GM19397 (cell line): ENCODE results near the gene KCNMB2.

ENCODE experiments used
- ATAC-seq: cut with Tn5 transposase; IDR thresholded peaks from one replicate; pipeline ENCODE4 v1.9.1; 2021; ENCODE audit warnings: mild to moderate bottlenecking, moderate library complexity; ENCODE audit not compliant: unreplicated experiment

The KCNMB2 gene

DNA sequence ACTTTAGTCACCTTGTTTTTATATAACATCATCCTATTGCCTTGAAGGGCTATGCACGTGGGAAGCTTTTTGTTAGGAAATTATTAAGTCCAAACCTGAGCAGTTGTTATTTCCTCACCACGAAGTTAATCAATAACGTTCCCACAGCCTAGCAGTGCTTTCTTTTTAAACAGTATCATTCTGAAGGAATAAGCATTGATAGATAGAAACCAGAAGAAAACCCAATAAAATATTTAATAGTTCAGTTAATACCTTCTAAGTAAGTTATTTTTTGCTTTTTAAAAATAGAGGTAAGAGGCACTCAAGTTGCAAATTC, 149.3 kb downstream of the KCNMB2 start:
- no peak for ATAC-seq

DNA sequence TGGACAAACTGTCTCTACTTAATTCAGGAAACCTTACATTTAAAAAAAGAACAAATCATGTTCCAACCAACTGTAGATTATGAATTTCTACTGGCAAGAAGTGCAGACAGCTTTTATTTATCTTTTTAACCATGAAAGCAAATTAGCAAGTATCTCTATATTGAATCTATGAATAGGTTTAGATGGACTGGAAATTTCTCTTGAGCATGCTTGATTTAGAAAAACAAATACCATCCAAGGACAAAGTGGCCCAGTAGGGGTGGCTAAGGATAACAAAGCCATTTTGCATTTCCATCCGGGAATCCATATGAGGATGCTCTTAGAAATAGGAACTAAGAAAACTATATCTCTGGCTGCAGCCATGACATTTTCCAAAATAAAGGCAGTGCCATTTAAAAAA, 150.6 kb downstream of the KCNMB2 start:
- ATAC-seq = no peak

DNA sequence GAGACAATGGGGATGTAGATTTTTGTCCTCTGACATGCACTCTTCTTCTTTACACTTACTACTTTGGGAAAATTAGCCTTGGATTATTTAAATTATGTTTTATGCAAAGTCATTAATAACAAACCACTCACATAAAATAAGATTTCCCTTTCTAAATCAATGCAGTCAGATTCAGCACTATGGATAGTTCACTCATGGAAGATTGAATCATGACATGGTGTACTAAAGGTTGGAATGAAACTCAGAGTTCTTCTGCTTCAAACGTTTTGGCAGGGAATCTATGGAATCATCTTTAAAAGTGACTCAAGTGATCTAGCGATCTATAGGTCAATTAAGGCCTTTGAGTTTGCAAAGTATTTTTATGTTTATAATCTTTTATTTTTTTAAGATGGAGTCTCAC, 154.3 kb downstream of the KCNMB2 start:
- no peak for ATAC-seq

- ATAC-seq = no peak
These were observed 163.1 kb downstream of the KCNMB2 start for GRCh38 chr3:178699364-178699763.

GRCh38 chr3:178699810-178700209, 163.6 kb downstream of the KCNMB2 start:
- no peak for ATAC-seq

- ATAC-seq = no peak
These were observed 167.2 kb downstream of the KCNMB2 start for GRCh38 chr3:178703268-178703975.

DNA sequence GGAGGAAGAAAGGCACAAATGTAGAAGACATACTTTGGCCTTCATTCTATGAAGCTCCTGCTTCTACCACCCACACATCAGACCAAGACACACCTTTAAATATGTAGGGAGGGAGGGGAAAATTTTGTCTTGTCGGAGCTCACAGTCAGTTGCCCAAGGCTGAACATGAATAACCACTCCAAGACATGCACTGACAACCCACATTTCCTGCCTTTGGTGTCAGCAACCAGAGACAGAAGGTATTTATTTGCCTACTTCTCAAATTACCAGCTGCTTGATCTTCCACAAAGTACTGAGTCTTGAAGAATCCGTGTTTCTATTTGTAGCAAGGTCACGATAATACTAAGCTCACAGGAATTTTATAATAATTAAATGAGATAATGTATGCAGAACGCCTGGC, 169.7 kb downstream of the KCNMB2 start:
- no peak for ATAC-seq

- ATAC-seq = no peak
These were observed 170.2 kb downstream of the KCNMB2 start for GRCh38 chr3:178706411-178706810.

GRCh38 chr3:178707311-178708031, 171.2 kb downstream of the KCNMB2 start:
- ATAC-seq = peak; percentile 57

DNA sequence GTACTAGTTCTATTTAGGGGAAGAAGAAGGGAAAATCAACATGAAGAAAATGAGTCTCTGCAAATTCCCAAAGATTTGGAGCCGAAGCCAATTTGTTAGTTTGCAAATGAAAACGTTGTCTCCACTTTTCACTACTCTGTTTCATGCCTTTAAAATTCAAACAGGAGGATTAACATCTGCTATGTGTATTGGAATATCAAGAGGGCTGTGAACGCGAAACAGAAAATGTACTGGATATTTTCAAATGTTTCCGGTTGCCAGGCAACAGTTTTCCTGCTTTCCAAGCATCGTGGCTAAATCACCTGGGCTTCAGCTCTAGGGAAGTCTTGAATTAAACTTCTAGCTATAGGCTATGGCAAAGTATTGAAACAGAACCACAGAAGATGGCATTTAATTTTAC, 172.8 kb downstream of the KCNMB2 start:
- no peak for ATAC-seq

DNA sequence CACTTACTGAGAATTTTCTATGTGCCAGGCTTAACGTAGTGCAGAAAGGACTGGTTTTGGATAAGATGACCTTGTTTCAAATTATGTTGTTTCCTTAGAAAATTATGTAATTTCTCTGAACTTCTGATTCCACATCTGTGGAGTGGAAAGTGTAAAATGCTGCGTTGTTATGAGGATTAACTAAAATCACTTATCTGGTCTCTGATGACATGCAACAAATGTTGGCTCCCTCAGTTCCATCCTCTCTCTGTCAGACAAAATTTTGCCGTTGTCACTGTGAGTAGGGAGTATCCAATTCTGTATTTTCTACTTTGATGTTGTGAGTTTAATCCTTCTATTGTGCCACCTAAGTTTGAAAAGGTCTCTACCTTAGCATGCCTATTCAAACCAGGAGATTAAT, 175.5 kb downstream of the KCNMB2 start:
- ATAC-seq = no peak

DNA sequence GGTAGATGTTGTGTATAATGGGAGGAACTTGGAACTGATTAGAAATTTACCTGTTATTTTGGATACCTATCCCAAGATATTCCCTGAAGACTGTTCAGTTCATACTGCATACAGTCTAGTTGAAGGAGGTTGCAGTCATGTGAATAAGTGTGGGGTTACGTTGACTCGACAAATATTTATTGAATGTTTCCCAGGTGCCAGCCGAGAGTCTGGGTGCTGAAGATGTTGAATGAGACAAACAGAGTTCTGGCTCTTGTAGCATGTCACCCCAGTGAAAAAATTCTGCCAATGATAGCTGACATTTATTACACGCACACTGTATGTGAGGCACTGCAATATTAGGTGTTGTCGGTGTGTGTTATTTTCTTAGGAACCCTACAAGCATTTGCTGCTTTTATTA, 176.0 kb downstream of the KCNMB2 start:
- ATAC-seq = no peak

- ATAC-seq = no peak
These were observed 178.9 kb downstream of the KCNMB2 start for GRCh38 chr3:178714925-178715832.

- ATAC-seq = no peak
These were observed 182.9 kb downstream of the KCNMB2 start for GRCh38 chr3:178718995-178719635.

DNA sequence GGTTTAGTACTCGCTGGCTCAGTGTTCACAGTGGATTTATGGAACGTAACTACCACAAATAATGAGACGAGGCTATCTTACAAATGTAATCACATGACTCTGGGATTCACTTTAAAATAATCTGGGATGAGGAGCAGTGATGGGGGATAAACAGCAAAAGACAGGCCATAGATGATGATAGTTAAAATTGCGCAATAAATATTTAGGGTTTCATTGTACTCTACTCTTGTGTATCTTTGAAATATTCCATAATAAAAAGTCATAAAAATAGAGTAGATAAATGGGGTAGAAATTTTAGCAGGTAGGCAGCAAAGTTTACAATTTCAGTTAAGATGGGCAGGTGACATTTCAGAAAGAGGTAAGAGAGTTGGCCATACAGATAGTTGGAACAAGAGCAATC, 196.6 kb downstream of the KCNMB2 start:
- ATAC-seq = no peak

GRCh38 chr3:178735032-178735674, 198.9 kb downstream of the KCNMB2 start:
- no peak for ATAC-seq

DNA sequence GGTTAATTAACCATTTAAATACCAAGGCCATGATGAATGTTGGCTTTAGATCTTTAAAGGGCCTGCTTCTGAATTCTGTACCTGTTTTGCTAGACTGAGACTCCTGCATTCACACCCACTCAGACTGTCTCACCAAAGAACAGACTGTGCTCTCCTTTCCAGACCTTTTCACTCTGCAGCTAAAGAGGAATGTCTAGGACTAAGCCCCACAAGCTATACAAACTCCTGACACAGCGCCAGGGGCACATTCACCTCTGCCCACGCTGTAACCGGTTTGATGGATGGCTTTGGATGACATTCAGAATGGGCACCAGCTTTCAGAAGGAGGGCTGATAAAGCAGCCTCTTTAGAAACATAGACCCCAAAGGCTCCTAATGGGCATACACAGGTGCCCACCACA, 200.1 kb downstream of the KCNMB2 start:
- no peak for ATAC-seq

- no peak for ATAC-seq
These were observed 203.5 kb downstream of the KCNMB2 start for GRCh38 chr3:178739720-178740119.

GRCh38 chr3:178741020-178741419, 204.8 kb downstream of the KCNMB2 start:
- no peak for ATAC-seq

- no peak for ATAC-seq
These were observed 207.1 kb downstream of the KCNMB2 start for GRCh38 chr3:178743297-178743696.
